ENCODE results near the gene CAPZB.

CAPZB gene

GRCh38 chr1:19445417-19446342, 39.7 kb downstream of the CAPZB start:
- Histone ChIP-seq H3K4me3 (ENCODE audit: low read length) (no peak overlapping the region), H3K4me1 (ENCODE audit: insufficient read depth, low read length) (peaks cover 8% of the 10 kb centered on the region), H3K27me3 (ENCODE audit: insufficient read depth, low read length) (no peaks in the 10 kb centered on the region), H3K9me3 (ENCODE audit: low read length) (no peaks in the 10 kb centered on the region), H3K36me3 (ENCODE audit: insufficient read depth, low read length) (peaks cover 2% of the 10 kb centered on the region), H2AFZ (ENCODE audit: low read depth, low read length) (no peak overlapping the region)

GRCh38 chr1:19444296-19445021, 40.9 kb downstream of the CAPZB start:
- no peak overlapping the region for H3K4me3 ChIP-seq (ENCODE audit: low read length)
- peaks cover 2% of the 10 kb centered on the region for H3K36me3 ChIP-seq (ENCODE audit: insufficient read depth, low read length)
- no peak overlapping the region for H2AFZ ChIP-seq (ENCODE audit: low read depth, low read length)
- no peaks in the 10 kb centered on the region for H3K9me3 ChIP-seq (ENCODE audit: low read length)
- peaks cover 8% of the 10 kb centered on the region for H3K4me1 ChIP-seq (ENCODE audit: insufficient read depth, low read length)
- H3K27me3 ChIP-seq (ENCODE audit: insufficient read depth, low read length), result no peaks in the 10 kb centered on the region

- Histone ChIP-seq H3K9me3 (ENCODE audit: low read length) (no peaks in the 10 kb centered on the region), H3K36me3 (ENCODE audit: insufficient read depth, low read length) (peaks cover 2% of the 10 kb centered on the region), H3K4me3 (ENCODE audit: low read length) (no peak overlapping the region), H3K4me1 (ENCODE audit: insufficient read depth, low read length) (peaks cover 8% of the 10 kb centered on the region), H2AFZ (ENCODE audit: low read depth, low read length) (no peak overlapping the region), H3K27me3 (ENCODE audit: insufficient read depth, low read length) (no peaks in the 10 kb centered on the region)
These were observed 42.0 kb downstream of the CAPZB start for GRCh38 chr1:19443326-19443725.

- no peaks in the 10 kb centered on the region for H3K9me3 ChIP-seq (ENCODE audit: low read length)
- no peak overlapping the region for H2AFZ ChIP-seq (ENCODE audit: low read depth, low read length)
- no peaks in the 10 kb centered on the region for H3K27me3 ChIP-seq (ENCODE audit: insufficient read depth, low read length)
- H3K4me1 ChIP-seq (ENCODE audit: insufficient read depth, low read length), result peaks cover 8% of the 10 kb centered on the region
- peaks cover 8% of the 10 kb centered on the region for H3K36me3 ChIP-seq (ENCODE audit: insufficient read depth, low read length)
- H3K4me3 ChIP-seq (ENCODE audit: low read length), result no peak overlapping the region
These were observed 42.9 kb downstream of the CAPZB start for GRCh38 chr1:19442154-19443096.

- H3K9me3 ChIP-seq (ENCODE audit: low read length), result no peaks in the 10 kb centered on the region
- no peak overlapping the region for H2AFZ ChIP-seq (ENCODE audit: low read depth, low read length)
- H3K36me3 ChIP-seq (ENCODE audit: insufficient read depth, low read length), result peaks cover 9% of the 10 kb centered on the region
- H3K4me3 ChIP-seq (ENCODE audit: low read length), result no peak overlapping the region
- peaks cover 7% of the 10 kb centered on the region for H3K4me1 ChIP-seq (ENCODE audit: insufficient read depth, low read length)
- no peaks in the 10 kb centered on the region for H3K27me3 ChIP-seq (ENCODE audit: insufficient read depth, low read length)
These were observed 44.1 kb downstream of the CAPZB start for GRCh38 chr1:19441048-19441780.

GRCh38 chr1:19439464-19440171, 45.7 kb downstream of the CAPZB start:
- H3K4me3 ChIP-seq (ENCODE audit: low read length), result no peak overlapping the region
- H3K9me3 ChIP-seq (ENCODE audit: low read length), result no peaks in the 10 kb centered on the region
- H3K36me3 ChIP-seq (ENCODE audit: insufficient read depth, low read length), result peaks cover 12% of the 10 kb centered on the region
- H3K4me1 ChIP-seq (ENCODE audit: insufficient read depth, low read length), result no peaks in the 10 kb centered on the region
- no peak overlapping the region for H2AFZ ChIP-seq (ENCODE audit: low read depth, low read length)
- H3K27me3 ChIP-seq (ENCODE audit: insufficient read depth, low read length), result no peaks in the 10 kb centered on the region

GRCh38 chr1:19438516-19439195, 46.7 kb downstream of the CAPZB start:
- Histone ChIP-seq H3K36me3 (ENCODE audit: insufficient read depth, low read length) (peaks cover 12% of the 10 kb centered on the region), H3K4me1 (ENCODE audit: insufficient read depth, low read length) (no peaks in the 10 kb centered on the region), H3K9me3 (ENCODE audit: low read length) (no peaks in the 10 kb centered on the region), H2AFZ (ENCODE audit: low read depth, low read length) (no peak overlapping the region), H3K27me3 (ENCODE audit: insufficient read depth, low read length) (no peaks in the 10 kb centered on the region), H3K4me3 (ENCODE audit: low read length) (no peak overlapping the region)

GRCh38 chr1:19437891-19438294, 47.4 kb downstream of the CAPZB start:
- Histone ChIP-seq H3K36me3 (ENCODE audit: insufficient read depth, low read length) (peaks cover 12% of the 10 kb centered on the region), H3K4me1 (ENCODE audit: insufficient read depth, low read length) (no peaks in the 10 kb centered on the region), H3K4me3 (ENCODE audit: low read length) (no peak overlapping the region), H3K9me3 (ENCODE audit: low read length) (no peaks in the 10 kb centered on the region), H2AFZ (ENCODE audit: low read depth, low read length) (no peak overlapping the region), H3K27me3 (ENCODE audit: insufficient read depth, low read length) (no peaks in the 10 kb centered on the region)

- no peaks in the 10 kb centered on the region for H3K27me3 ChIP-seq (ENCODE audit: insufficient read depth, low read length)
- no peak overlapping the region for H2AFZ ChIP-seq (ENCODE audit: low read depth, low read length)
- peaks cover 12% of the 10 kb centered on the region for H3K36me3 ChIP-seq (ENCODE audit: insufficient read depth, low read length)
- H3K9me3 ChIP-seq (ENCODE audit: low read length), result no peaks in the 10 kb centered on the region
- H3K4me3 ChIP-seq (ENCODE audit: low read length), result no peak overlapping the region
- H3K4me1 ChIP-seq (ENCODE audit: insufficient read depth, low read length), result no peaks in the 10 kb centered on the region
These were observed 48.4 kb downstream of the CAPZB start for GRCh38 chr1:19436716-19437476.

- Histone ChIP-seq H3K27me3 (ENCODE audit: insufficient read depth, low read length) (no peaks in the 10 kb centered on the region), H3K4me1 (ENCODE audit: insufficient read depth, low read length) (no peaks in the 10 kb centered on the region), H3K4me3 (ENCODE audit: low read length) (no peak overlapping the region), H3K9me3 (ENCODE audit: low read length) (no peaks in the 10 kb centered on the region), H3K36me3 (ENCODE audit: insufficient read depth, low read length) (peaks cover 12% of the 10 kb centered on the region), H2AFZ (ENCODE audit: low read depth, low read length) (no peak overlapping the region)
These were observed 49.4 kb downstream of the CAPZB start for GRCh38 chr1:19435851-19436455.

- Histone ChIP-seq H3K4me1 (ENCODE audit: insufficient read depth, low read length) (peaks cover 3% of the 10 kb centered on the region), H3K4me3 (ENCODE audit: low read length) (no peak overlapping the region), H3K9me3 (ENCODE audit: low read length) (no peaks in the 10 kb centered on the region), H2AFZ (ENCODE audit: low read depth, low read length) (no peak overlapping the region), H3K36me3 (ENCODE audit: insufficient read depth, low read length) (peaks cover 12% of the 10 kb centered on the region), H3K27me3 (ENCODE audit: insufficient read depth, low read length) (no peaks in the 10 kb centered on the region)
These were observed 50.2 kb downstream of the CAPZB start for GRCh38 chr1:19435181-19435580.

Data from neuron (in vitro differentiated cells).